SU-DHL-6 (cell line): ENCODE data around the gene KATNIP.
A peak's percentile ranks its signal among the peaks of the same experiment; 100 is the strongest.

Experiments used
- H2AFZ ChIP-seq: fragments of 200-600 bp; sonication (generic); 2 replicates; pipeline ENCODE4 v1.6.1; 2014; ENCODE audit warnings: low read depth, mild to moderate bottlenecking, moderate library complexity, mixed read lengths, antibody characterized with exemption, low read length; ENCODE audit not compliant: severe bottlenecking
- H3F3A ChIP-seq: fragments of 200-600 bp; shearing (Covaris generic); 2 replicates; pipeline ENCODE4 v1.6.0; 2016; ENCODE audit warnings: antibody characterized with exemption, mild to moderate bottlenecking; ENCODE audit not compliant: insufficient read depth
- H3K27ac ChIP-seq: fragments of 200-600 bp; sonication (generic); 2 replicates; pipeline ENCODE4 v1.5.1; 2016; ENCODE audit warnings: low read depth, mild to moderate bottlenecking, low read length, moderate library complexity, mixed read lengths
- H3K27me3 ChIP-seq: fragments of 200-600 bp; sonication (generic), shearing (Covaris generic); 2 replicates; pipeline ENCODE4 v1.6.0; 2014; ENCODE audit warnings: mild to moderate bottlenecking, low read length
- H3K36me3 ChIP-seq: fragments of 200-600 bp; sonication (generic); 2 replicates; pipeline ENCODE4 v1.6.1; 2014; ENCODE audit warnings: mild to moderate bottlenecking, low read length, mixed read lengths
- H3K4me2 ChIP-seq: fragments of 300-600, 200-600 bp; shearing (Covaris generic), sonication (generic); 2 replicates; pipeline ENCODE4 v1.6.0; 2014; ENCODE audit warnings: low read length, low read depth, mild to moderate bottlenecking; ENCODE audit not compliant: poor library complexity, severe bottlenecking
- H3K4me3 ChIP-seq: fragments of 200-600 bp; sonication (generic); 2 replicates; pipeline ENCODE4 v1.5.1; 2014; ENCODE audit warnings: antibody characterized with exemption, low read length, mild to moderate bottlenecking, mixed read lengths; ENCODE audit not compliant: insufficient read depth, poor library complexity, severe bottlenecking
- H3K79me2 ChIP-seq: fragments of 200-600 bp; sonication (generic); 2 replicates; pipeline ENCODE4 v1.6.1; 2014; ENCODE audit warnings: mild to moderate bottlenecking, low read length, moderate library complexity; ENCODE audit not compliant: insufficient read depth
- H3K9ac ChIP-seq: fragments of 200-600 bp; sonication (generic); 2 replicates; pipeline ENCODE4 v1.7.0; 2014; ENCODE audit warnings: mild to moderate bottlenecking, low read length
- H3K9me2 ChIP-seq: fragments of 200-600 bp; sonication (generic); replicated peaks from 2 replicates; pipeline ENCODE4 v1.6.1; 2014; ENCODE audit warnings: low read length; ENCODE audit not compliant: insufficient read depth
- H3K9me3 ChIP-seq: fragments of 200-600 bp; sonication (generic); 2 replicates; pipeline ENCODE4 v1.6.1; 2014; ENCODE audit warnings: low read length, mixed read lengths; ENCODE audit not compliant: insufficient read depth
- H4K20me1 ChIP-seq: fragments of 200-600 bp; sonication (generic); 2 replicates; pipeline ENCODE4 v1.6.1; 2014; ENCODE audit warnings: low read depth, mild to moderate bottlenecking, antibody characterized with exemption, low read length, moderate library complexity, mixed read lengths
- EZH2phosphoT487 ChIP-seq: fragments of 200-600 bp; sonication (generic), shearing (Covaris generic); conservative IDR thresholded peaks from 2 replicates; pipeline ENCODE4 v1.6.1; 2018; ENCODE audit warnings: mild to moderate bottlenecking, antibody characterized with exemption, low read length, moderate library complexity, mixed read lengths
- TF ChIP-seq, protein P1 (sequence below): fragments of 200-600 bp; sonication (generic); IDR thresholded peaks from one replicate; pipeline ENCODE4 v1.5.1; 2017; ENCODE audit warnings: antibody characterized with exemption, mild to moderate bottlenecking, low read length, moderate library complexity; ENCODE audit not compliant: insufficient read depth, poor library complexity, severe bottlenecking

Gene KATNIP

GRCh38 chr16:27511657-27512448 lies 38.1 kb upstream of the KATNIP start:
- TF ChIP-seq, protein P1, sequence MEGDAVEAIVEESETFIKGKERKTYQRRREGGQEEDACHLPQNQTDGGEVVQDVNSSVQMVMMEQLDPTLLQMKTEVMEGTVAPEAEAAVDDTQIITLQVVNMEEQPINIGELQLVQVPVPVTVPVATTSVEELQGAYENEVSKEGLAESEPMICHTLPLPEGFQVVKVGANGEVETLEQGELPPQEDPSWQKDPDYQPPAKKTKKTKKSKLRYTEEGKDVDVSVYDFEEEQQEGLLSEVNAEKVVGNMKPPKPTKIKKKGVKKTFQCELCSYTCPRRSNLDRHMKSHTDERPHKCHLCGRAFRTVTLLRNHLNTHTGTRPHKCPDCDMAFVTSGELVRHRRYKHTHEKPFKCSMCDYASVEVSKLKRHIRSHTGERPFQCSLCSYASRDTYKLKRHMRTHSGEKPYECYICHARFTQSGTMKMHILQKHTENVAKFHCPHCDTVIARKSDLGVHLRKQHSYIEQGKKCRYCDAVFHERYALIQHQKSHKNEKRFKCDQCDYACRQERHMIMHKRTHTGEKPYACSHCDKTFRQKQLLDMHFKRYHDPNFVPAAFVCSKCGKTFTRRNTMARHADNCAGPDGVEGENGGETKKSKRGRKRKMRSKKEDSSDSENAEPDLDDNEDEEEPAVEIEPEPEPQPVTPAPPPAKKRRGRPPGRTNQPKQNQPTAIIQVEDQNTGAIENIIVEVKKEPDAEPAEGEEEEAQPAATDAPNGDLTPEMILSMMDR = no peak
- no peak for TF ChIP-seq EZH2phosphoT487
- H3K36me3 ChIP-seq = no peaks in the 10 kb centered on the region

DNA sequence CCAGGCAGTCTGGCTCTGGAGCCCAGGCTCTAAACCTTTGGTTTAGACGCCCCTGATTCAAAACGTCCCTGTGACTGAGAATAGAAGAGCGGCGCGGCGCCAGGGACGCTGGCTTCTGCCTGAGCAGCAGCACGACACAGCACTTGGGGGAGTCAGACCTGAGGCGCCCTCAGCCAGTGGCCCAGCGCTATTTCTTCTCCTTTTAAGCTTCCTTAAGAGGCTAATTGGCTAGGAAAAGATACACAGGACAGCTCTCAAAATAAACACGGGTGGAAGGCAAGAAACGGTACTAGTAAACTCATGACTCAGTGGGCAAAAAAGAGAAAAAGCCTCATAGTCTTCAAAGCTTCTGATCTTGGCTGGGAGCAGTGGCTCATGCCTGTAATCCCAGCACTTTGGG lies 35.1 kb upstream of the KATNIP start:
- H3K9ac ChIP-seq = no peak overlapping the region
- H3K27me3 ChIP-seq = no peaks in the 10 kb centered on the region
- H3K27ac ChIP-seq = no peak overlapping the region
- H3K79me2 ChIP-seq = no peaks in the 10 kb centered on the region
- no peak overlapping the region for H3K4me2 ChIP-seq
- H3K4me3 ChIP-seq = no peak overlapping the region
- no peaks in the 10 kb centered on the region for H3F3A ChIP-seq
- H3K9me2 ChIP-seq = no peaks in the 10 kb centered on the region
- H2AFZ ChIP-seq = no peak overlapping the region
- H4K20me1 ChIP-seq = no peaks in the 10 kb centered on the region
- no peaks in the 10 kb centered on the region for H3K9me3 ChIP-seq
- TF ChIP-seq, protein P1 = no peak
- no peak for TF ChIP-seq EZH2phosphoT487
- no peaks in the 10 kb centered on the region for H3K36me3 ChIP-seq

More at GRCh38 chr16:27511657-27512448, 38.1 kb upstream of the KATNIP start:
- Histone ChIP-seq H3K27me3 (no peaks in the 10 kb centered on the region), H2AFZ (no peak overlapping the region), H3K9me2 (no peaks in the 10 kb centered on the region), H3K4me3 (no peak overlapping the region), H3K27ac (no peak overlapping the region), H3K9ac (no peak overlapping the region), H3K4me2 (no peak overlapping the region), H3F3A (no peaks in the 10 kb centered on the region), H4K20me1 (no peaks in the 10 kb centered on the region), H3K9me3 (no peaks in the 10 kb centered on the region), H3K79me2 (no peaks in the 10 kb centered on the region)

- TF ChIP-seq EZH2phosphoT487 = no peak
- TF ChIP-seq, protein P1 = peak; percentile 62
- H3K79me2 ChIP-seq = no peaks in the 10 kb centered on the region
- H3K9me2 ChIP-seq = no peaks in the 10 kb centered on the region
- H4K20me1 ChIP-seq = no peaks in the 10 kb centered on the region
- H2AFZ ChIP-seq = no peak overlapping the region
- no peaks in the 10 kb centered on the region for H3K9me3 ChIP-seq
- no peak overlapping the region for H3K4me2 ChIP-seq
- no peaks in the 10 kb centered on the region for H3K36me3 ChIP-seq
- H3K27ac ChIP-seq = no peak overlapping the region
- H3K9ac ChIP-seq = no peak overlapping the region
- no peaks in the 10 kb centered on the region for H3F3A ChIP-seq
- no peak overlapping the region for H3K4me3 ChIP-seq
- H3K27me3 ChIP-seq = no peaks in the 10 kb centered on the region
Observed at GRCh38 chr16:27515874-27516353, 34.0 kb upstream of the KATNIP start.
